Measurements from ENCODE around the gene TP53BP1.

DNA sequence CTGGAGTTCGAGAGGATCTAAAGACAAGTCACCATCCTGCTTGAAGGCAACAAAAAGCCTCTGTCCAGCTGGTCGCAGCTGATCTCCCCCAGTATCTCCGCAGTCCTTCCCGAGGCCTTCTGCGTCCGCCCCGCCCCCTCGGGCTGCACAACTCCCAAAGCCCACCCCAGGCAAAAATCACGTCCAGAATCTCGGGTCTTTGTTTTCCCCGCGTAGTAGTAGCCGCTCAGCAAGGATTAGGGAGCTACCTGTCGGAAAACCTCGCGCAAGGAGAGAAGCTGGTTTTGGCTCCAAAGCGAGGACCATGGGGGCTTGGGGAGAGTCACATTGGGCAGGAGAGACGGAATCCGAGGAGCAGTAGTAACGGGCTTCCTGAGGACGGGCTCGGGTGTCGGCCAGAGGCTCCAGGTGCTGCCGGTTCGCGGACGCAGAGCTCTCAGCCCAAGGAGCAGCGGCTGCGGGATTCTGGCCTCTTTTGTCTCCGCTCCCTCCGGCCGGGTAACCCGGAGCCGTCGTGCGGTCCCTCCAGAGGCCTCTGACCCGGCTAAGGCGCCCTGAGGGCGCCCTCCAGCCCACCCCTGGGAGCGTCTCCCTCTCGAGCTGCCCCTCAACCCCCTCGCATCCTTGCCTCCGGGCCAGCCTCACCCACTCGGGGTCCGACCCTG, 122.5 kb downstream of the TP53BP1 start:
- TF ChIP-seq, protein P1, sequence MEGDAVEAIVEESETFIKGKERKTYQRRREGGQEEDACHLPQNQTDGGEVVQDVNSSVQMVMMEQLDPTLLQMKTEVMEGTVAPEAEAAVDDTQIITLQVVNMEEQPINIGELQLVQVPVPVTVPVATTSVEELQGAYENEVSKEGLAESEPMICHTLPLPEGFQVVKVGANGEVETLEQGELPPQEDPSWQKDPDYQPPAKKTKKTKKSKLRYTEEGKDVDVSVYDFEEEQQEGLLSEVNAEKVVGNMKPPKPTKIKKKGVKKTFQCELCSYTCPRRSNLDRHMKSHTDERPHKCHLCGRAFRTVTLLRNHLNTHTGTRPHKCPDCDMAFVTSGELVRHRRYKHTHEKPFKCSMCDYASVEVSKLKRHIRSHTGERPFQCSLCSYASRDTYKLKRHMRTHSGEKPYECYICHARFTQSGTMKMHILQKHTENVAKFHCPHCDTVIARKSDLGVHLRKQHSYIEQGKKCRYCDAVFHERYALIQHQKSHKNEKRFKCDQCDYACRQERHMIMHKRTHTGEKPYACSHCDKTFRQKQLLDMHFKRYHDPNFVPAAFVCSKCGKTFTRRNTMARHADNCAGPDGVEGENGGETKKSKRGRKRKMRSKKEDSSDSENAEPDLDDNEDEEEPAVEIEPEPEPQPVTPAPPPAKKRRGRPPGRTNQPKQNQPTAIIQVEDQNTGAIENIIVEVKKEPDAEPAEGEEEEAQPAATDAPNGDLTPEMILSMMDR (IDR thresholded peaks at IDR 0.05; ENCODE audit: low read depth, low read length, missing input control), result no peak
- TF ChIP-seq GABPA (IDR thresholded peaks at IDR 0.05 in 1 of 2, conservative IDR thresholded peaks at IDR 0.05 in 1 of 2) (no peak), JUND (IDR thresholded peaks at IDR 0.05) (no peak), FOXA1 (IDR thresholded peaks at IDR 0.05) (no peak), RAD21 (IDR thresholded peaks at IDR 0.05) (no peak), EGR1 (IDR thresholded peaks at IDR 0.05; ENCODE audit: low read depth in 2 of 2) (no peak), TAF1 (conservative IDR thresholded peaks at IDR 0.05) (no peak), SP1 (IDR thresholded peaks at IDR 0.05) (no peak)
- TF ChIP-seq, protein P2, sequence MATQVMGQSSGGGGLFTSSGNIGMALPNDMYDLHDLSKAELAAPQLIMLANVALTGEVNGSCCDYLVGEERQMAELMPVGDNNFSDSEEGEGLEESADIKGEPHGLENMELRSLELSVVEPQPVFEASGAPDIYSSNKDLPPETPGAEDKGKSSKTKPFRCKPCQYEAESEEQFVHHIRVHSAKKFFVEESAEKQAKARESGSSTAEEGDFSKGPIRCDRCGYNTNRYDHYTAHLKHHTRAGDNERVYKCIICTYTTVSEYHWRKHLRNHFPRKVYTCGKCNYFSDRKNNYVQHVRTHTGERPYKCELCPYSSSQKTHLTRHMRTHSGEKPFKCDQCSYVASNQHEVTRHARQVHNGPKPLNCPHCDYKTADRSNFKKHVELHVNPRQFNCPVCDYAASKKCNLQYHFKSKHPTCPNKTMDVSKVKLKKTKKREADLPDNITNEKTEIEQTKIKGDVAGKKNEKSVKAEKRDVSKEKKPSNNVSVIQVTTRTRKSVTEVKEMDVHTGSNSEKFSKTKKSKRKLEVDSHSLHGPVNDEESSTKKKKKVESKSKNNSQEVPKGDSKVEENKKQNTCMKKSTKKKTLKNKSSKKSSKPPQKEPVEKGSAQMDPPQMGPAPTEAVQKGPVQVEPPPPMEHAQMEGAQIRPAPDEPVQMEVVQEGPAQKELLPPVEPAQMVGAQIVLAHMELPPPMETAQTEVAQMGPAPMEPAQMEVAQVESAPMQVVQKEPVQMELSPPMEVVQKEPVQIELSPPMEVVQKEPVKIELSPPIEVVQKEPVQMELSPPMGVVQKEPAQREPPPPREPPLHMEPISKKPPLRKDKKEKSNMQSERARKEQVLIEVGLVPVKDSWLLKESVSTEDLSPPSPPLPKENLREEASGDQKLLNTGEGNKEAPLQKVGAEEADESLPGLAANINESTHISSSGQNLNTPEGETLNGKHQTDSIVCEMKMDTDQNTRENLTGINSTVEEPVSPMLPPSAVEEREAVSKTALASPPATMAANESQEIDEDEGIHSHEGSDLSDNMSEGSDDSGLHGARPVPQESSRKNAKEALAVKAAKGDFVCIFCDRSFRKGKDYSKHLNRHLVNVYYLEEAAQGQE (IDR thresholded peaks at IDR 0.05), result peak; percentile 31
- TF ChIP-seq, protein P3, sequence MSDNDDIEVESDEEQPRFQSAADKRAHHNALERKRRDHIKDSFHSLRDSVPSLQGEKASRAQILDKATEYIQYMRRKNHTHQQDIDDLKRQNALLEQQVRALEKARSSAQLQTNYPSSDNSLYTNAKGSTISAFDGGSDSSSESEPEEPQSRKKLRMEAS (IDR thresholded peaks at IDR 0.05), result no peak
- TF ChIP-seq, protein P4, sequence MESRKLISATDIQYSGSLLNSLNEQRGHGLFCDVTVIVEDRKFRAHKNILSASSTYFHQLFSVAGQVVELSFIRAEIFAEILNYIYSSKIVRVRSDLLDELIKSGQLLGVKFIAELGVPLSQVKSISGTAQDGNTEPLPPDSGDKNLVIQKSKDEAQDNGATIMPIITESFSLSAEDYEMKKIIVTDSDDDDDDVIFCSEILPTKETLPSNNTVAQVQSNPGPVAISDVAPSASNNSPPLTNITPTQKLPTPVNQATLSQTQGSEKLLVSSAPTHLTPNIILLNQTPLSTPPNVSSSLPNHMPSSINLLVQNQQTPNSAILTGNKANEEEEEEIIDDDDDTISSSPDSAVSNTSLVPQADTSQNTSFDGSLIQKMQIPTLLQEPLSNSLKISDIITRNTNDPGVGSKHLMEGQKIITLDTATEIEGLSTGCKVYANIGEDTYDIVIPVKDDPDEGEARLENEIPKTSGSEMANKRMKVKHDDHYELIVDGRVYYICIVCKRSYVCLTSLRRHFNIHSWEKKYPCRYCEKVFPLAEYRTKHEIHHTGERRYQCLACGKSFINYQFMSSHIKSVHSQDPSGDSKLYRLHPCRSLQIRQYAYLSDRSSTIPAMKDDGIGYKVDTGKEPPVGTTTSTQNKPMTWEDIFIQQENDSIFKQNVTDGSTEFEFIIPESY (IDR thresholded peaks at IDR 0.05), result no peak
